HuH-7 (cell line): Measurements from ENCODE around the gene SNAI3.
A peak's percentile ranks its signal among the peaks of the same experiment; 100 is the strongest.
"Not testable (repeated sequence)": the region's sequence is repeated elsewhere in the genome, so short reads cannot be mapped to it uniquely, and the experiment has no call there.

Source experiments
- DNase-seq: peaks from one replicate; pipeline ENCODE4 v3.0.0; 2011; ENCODE audit warnings: low spot score

The SNAI3 gene

DNA sequence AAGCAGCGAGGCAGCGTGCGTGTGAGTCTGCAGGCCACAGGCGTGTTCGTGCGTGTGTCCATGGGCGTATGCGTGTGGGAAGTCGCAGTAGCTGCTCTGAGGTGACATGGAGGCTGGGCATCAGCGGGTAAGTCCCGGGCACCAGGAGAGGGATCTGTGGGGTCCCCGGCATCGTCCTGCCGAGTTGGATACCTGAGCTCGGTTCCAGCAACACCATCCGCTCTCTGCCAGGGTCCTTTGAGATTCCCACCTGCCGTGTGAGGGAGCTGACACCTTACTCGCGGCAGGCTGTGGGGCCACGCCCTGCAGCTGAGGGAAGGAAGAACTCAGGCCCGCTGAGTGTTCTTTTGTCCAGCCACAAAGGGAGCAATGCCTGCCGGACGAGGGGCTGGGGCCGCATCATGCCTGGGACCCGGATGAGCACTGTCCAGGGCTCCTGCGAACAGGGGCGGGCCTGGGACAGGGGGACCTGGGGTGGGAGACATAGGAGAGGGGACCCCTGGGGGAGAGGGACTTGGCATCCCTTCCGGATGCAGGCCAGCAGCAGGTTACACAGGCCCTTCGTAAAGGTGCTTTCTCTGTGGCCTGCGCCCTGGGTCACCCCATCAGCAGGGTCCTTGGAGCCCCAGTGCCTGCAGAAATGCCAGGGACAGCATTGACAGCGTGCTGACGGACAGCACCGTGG is 5.0 kb upstream of the SNAI3 start:
- no peak for DNase-seq

DNA sequence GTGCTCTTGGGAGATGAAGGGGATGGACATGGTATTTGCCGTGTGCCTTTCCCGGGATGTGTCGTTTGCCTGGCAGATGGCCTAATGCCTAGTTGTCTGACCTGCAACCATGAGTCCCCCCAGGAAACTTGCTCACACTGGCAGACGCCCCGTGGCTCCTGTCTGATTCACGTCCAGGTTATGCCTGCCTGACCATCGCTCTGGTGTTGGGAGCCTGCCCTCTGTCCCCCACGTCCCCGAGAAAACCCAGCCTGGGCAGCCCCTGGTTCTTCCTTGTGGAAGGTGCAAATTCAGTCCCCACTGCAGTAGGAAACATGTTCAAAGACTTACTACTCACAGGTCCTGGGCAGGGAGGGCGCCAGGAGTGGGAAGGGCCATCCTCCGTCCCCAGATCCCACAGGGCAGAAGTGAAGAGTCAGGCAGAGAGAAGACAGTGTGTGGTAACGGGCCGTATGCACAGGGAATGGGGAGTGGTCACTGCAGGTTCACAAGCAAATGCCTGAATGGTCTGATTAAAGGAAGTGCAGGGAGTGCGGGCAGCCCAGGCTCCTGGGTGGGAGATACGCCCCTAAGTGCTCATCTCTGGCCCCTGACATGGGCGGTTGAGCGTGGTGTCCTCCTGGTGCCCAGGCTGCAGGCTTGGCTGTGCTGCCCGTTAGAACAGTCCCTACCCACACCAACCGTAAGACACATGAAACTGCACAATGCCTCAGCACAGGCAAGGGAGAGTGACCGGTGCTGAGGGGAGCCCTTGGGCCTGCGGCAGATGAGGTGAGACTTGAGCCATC is 4.2 kb upstream of the SNAI3 start:
- DNase-seq: no peak

DNA sequence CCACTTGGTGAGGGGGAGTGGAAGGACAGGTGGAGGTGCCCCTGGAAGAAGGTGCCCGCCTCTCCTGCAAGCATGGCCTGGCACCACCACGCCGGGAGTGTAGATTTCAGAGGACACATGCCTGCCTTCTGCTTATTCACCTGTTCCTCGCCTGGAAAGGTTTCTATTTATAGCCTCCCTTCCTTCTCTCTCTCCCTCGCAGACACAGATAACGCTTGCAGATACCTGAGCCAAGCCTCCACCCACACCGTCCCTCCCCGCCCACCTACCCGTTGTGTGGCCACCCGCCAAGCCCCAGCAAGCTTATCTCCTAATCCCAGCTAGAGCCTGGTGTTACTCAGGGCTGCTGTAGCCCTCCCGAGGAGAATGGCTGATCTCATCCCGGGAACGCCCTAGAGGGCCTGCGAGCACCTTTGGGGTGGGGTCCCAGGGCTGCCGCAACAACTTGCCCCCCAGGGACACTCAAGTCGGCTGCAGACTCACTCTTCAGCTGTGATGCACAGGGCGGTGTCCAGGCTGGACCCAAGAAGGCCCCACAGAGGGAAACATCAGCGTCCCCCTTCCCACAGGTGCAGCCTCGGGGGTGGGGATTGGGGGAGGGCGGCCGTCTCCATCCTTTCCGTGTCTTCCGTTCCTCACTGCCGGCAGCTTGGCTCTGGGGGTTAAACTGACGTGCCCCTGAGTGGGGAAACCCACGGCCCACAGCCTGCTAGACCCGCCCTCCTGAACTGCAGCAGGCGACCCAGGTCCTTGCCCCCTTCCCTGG is 1.9 kb upstream of the SNAI3 start:
- peak; percentile 67 for DNase-seq

DNA sequence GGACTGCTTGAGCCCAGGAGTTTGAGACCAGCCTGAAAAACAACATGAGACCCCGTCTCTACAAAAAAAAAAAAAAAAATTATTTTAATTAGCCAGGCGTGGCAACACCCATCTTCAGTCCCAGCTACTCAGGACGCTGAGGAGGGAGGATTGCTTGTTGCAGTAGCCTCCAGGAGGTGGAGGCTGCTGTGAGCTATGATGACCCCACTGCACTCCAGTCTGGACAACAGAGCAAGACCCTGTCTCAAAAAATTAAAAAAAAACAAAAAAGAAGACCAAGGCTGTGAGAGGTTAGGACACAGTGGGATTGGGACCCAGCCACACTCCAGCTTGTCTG is 1.3 kb upstream of the SNAI3 start:
- no peak for DNase-seq

DNA sequence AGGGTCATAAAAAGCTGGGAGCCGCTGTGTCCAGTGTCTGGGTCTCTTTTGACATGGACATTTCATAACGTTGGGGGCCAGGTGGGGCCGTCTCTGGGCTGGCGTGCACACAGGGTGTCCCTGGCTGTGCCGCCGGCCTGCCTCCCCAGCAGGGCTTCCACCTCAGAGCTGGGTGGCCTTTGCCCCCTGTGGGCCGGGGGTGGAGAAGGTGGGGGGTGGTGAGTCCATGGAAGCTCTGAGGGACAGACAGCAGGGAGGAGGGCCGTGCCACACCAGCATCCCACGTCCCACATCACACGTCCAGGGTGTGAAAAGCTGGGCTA is 908 bp upstream of the SNAI3 start:
- DNase-seq: no peak

DNA sequence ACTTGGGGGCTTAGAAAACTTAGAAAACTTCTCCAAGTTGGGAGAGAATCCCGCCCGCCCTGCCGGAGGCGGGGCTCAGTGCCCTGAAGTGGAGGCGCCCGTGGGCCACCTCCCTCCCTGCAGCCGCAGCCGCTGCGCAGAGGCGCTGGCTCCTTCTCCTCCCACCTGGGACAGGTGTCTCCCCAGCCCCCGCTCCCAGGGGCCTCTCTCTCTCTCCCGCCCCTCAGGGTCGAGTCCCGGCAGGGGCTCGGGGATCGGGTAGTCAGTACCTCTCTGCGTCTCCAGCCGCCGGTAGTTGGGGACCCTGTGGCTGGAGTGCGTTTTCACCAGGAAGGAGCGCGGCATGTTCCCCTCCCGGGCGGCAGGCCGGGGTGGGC is 257 bp downstream of the SNAI3 start:
- no peak for DNase-seq

DNA sequence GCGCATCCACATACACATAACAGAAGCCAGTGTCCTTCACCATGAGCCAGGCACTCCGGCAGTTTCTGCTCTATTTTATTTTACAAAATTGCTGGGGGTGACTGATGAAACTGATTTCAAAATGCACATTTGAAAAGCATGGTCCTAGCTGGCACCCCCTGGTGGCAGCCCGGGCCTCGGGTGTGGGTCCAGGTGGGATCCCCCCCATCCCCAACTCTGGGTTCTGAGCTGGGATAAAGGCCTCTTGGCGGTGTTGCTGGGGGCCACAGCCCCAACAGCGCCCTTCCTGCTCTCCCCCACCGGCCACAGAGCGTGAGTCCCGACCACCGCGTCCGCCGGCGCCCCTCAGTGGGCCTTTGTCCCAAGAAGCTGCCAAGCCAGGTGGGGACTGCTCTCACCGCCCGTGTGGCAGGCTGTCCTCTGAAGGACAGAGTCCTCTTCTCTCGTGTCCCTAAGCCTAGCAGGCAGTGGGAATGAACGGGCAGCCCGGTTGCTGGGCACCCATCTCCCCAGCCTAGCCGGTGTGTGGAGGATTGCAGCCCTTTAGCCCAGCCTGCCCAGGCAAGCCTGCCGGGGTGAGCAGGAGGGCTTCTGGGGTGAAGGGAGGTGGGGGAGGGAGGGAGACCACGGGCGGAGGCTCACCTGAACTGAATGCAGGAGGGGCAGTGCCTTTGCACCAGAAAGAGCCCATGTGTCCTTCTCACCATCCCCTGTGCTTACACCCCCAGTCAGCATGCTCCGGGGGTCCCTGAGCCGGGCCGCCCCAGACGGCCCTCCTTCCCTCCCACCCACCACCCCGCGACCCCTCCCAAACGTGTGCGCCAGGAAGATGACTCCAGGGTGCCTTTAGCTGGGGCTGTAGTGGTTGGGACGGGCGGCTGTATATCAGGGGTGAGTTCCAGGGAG is 898 bp downstream of the SNAI3 start:
- DNase-seq: peak; percentile 87

DNA sequence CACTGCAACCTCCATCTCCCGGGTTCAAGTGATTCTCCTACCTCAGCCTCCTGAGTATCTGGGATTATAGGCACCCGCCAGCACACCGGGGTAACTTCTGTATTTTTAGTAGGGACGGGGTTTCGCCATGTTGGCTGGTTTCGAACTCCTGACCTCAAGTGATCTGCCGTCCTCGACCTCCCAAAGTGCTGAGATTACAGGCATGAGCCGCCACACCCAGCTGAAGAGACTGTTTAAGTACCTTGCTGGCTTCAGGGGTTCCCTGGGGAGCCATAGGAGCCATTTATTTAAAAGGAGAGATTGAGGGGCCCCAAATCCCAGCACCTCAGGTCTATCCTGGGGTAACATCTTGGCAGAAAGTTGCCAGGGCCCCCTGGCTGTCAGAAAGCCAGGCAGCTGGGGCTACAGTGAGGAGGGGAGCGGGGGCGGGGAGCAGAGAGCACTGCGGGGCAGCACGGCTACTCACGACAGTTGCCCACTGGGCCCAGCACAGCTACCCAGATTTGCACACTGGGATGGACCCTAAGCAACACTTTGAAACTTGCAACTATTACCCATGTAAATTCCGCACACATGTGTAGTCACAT is 1.6 kb downstream of the SNAI3 start:
- no peak for DNase-seq

DNA sequence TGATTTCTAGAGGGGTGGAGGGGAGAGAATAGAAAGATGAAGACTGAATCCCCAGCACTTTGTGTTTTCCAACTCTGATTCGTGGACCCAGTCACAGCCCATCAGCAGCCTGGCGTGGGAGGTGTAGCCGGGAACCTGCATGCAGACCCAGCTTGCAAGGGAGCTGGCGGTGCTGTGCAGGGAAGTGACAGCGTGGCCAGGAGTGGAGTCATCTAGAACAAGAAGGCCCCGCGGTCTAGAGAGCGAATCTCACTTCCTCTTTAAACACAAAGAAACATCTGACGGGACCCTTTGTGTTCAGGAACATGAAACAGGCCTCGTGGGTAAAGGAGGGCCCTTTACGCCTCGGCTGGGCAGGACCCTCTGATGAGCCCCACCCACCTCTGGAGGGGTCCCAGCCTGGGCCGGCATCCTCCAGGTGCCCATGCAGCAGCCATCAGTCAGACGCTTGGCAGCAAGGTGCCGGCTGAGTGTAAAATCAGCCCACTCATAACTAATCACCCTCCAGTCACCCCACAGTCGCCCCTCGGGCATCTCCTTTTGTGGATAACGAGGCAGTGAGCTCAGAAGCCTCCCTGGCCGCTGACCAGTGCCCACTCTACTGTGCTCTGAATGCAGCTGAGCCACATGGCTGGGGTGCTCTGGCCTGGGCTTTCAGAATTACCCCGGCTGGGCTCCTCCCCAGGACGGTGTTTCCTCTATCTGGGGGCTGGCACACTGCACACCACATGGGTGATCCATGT is 4.4 kb downstream of the SNAI3 start:
- no peak for DNase-seq

DNA sequence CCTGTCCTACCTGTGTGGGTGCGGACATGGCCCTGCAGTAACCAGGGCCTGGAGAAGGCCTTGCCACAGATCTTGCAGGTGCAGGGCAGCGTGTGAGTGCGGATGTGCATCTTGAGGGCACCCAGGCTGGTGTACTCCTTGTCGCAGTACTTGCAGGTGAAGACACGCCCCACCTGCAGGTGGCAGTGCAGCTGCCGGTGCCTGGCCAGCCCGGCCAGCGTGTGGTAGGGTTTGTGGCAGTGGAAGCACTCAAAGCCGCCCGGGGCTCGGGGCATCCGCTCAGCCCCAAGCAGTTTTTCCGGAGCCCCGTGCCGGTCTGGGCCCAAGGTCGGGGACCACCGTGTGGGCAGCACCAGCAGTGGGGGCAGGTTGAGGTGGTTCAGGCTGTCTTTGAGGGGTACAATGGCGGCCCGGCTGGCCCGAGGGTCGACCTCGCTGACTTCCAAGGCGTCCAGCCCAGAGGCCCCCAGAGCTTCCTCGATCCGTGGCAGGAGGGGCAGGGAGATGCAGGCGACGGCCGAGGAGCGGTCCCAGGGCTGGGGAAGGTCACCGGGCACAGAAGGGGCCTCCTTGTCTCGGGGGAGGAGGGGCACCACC is 5.1 kb downstream of the SNAI3 start:
- peak; percentile 95 for DNase-seq

DNA sequence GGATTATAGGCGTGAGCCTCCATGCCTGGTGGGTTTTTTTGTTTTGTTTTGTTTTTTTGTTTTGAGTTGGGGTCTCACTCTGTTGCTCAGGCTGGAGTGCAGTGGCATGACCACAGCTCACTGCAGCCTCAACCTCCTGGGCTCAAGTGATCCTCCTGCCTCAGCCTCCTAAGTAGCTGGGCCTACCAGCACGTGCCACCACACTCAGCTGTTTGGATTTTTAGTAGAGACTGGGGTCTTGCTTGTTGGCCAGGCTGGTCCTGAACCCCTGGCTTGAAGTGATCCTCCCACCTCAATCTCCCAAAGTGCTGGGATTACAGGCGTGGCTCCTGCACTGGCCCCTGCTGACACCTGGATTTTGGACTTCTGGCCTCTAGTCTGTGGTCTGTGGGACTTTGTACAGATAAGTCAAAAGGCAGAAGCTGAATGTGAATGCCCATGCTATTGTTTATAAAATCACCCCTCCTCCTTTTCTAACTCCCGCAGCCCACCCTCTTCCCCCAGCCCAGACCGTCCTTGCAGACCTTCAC is 5.7 kb downstream of the SNAI3 start:
- DNase-seq: no peak

DNA sequence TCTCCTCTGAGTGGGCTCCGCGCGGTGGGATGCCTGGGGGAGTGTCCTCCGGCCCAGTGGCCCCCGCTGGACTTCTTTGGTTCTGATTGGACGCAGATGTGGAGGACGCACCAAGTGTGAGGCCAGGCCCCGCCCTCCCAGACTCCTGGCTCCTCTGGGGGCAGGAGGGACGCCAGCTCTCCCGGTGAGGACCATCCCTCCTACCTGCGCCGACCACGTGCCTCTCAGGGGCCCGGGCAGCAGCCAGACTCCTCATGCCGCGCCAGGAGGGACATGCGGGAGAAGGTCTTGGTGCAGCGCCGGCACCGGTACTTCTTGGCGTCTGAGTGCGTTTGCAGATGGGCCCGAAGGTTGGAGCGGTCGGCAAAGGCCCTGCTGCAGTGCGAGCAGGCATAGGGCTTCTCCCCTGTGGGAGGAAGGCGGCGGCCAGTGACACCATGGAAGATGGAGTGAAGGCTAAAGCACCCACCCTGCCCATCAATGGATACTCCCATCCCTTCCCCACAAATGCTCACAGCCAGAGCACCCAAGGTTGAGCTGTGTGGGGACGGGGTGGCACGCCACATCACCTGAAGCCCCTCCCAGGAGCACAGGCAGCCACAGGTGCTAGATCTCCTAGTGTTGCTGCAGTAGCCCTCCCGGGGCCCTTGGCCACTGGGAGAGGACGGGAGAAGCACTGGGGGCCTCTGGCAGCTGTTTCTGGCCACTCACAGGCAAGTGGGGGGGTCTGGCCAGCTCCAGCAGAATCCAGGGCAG is 7.9 kb downstream of the SNAI3 start:
- no peak for DNase-seq

DNA sequence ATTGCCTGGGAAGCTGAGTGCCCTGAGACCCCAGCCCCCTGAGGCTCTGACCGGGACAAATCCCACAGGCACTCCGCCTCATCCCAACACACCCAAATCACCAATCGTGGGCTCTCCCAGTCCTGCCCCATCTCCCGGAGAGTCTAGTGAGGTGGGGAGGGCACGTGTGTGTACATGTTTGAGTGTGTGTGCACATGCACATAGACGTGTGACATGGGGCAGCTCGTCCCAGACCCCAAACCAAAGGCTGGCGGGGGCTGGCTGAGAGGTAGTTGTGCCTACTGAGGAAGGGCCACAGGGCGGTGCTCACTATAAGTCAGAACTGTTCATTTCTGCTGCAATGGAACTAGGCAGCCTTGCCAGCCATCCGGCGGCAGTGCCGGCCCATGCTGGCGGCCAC is 8.6 kb downstream of the SNAI3 start:
- DNase-seq: no peak

DNA sequence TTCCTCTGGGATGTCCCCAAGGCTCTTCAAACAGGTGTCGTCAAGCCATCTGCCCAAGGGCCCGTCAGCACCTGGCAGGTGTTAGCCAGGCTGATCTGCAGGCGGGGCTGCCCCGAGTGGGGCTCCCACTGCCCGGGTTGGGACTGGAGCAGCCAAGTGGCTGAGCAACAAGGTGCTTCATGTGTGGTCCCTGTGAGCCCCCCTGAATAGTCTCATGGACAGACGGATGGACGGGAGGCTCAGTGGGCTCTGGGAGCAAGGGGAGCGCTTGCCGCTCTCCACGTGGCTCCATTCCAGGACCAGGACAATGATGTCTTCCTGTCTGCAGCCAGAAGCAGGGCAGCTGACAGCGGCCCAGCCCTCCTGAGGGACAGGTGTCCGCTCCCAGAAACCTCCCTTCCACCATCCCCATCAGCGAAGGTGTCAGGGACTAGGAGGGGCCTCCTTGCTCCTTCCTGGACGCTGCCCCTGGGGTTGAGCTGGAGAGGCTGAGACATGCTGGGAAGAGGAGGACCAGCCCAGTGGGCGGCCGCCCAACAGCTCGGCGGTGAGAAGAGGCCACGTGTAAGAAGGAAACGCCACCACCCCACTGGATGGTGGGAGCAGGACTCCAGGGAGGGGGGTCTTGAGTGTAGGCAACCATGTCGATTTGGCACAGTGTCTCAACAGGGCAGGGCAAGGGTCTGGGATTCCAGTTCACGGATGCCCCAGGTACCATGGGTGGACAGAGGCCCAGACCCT is 9.6 kb downstream of the SNAI3 start:
- DNase-seq: no peak

DNA sequence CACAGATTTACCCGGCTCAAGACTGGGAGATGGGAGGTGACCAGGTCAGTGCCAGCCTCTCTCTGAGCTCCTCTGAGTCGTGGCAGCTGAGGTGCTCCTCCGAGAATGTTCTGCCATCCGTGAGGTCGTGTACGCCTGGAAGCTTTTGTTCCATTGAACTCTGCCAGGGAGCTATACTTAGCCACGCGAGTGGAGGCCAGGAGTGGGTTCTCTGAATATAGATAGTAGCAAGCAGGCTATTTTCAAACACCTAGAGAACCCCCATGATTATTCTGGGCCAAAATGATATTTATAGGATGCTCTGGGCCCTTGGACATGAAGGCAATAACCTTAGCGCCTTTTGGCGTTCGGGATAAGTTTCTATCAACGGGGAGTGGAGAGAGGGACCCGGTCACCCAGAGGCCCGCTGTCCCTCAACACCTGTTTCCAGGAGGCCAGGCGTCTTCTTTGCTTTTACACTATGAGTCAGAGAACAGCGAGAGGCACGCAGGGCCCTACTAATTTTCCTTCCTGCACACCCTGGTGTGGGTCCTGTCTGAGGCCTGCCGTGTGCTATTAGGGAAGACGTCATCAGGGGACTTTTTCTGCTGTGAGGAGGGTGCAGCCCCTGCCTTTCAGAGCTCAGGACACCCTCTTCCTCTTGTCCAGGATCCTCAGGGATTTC is 12.5 kb downstream of the SNAI3 start:
- no peak for DNase-seq

DNA sequence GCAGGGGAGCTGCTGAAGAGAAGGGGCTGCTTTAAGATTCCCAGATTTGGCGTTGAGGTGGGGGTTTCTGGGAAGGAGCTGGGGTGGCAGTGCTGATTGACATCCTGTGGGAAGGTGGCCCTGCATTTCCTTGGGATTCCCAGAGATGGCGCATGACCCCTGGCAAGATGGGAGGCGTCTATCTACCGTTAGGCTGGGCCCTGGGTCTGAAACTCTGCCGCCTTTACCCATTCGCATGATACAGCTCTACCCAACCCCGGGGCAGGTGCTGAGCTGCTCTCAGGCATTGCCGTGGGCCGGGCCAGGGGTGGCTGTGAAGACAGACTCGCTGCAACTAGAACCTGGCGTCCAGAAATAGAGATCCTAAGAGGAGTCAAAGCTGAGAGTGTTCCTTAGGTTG is 13.5 kb downstream of the SNAI3 start:
- DNase-seq: peak; percentile 81

DNA sequence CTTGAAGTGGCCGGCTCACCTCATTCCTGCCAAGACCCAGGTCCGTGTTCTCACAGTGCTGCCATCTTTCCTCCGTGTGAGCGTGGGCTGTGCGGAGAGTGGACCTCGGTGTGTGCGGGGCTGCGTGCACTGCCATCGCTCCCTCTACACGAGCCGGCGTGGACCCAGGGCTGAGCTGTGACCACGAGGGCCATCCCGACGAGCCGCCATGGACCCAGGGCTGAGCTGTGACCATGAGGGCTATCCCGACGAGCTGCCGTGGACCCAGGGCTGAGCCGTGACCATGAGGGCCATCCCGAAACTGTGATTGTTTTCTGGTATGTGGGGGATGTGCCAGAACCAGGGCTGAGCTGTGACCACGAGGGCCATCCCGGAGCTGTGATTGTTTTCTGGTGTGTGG is 14.5 kb downstream of the SNAI3 start:
- DNase-seq: no peak

DNA sequence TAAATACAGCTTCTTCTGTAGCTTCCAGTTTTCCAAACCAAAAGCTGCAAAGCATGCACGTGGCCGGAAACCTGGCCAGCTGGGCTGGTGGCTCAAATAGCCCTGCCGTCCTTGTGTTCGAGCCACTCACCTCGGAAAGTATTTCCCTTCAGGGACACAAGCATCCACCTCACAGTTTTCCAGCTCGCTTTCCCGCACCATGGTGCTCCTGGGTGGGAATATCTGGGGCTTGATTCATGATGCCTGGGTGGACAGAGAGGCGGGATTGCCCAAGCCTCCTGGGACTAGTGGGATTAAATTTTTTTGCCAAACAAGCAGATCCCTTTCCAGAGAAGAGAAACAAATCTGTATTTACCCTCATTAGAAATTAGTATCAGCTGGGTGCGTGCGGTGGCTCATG is 16.3 kb downstream of the SNAI3 start:
- no peak for DNase-seq

DNA sequence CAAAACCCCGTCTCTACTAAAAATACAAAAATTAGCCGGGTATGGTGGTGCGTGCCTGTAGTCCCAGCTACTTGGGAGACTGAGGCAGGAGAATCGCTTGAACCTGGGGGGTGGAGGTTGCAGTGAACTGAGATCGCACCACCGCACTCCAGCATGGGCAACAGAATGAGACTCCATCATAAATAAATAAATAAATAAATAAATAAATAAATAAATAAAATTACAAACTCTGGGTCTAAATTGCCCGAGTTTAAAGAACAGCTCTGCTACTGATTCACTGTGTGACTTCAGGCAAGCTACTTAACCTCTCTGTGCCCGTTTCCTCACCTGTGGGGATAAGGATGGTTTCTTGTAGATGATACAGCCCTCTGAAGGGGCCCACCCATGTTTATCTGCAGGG is 16.8 kb downstream of the SNAI3 start:
- DNase-seq: not testable (repeated sequence)
